ENCODE measurements around the gene FSTL5.

Gene FSTL5

GRCh38 chr4:161581262-161582230, 582.3 kb downstream of the FSTL5 start:
- no peak for DNase-seq (ENCODE audit: low spot score)

GRCh38 chr4:161577579-161578301, 586.1 kb downstream of the FSTL5 start:
- DNase-seq (ENCODE audit: low spot score), result no peak

GRCh38 chr4:161573836-161574235, 590.0 kb downstream of the FSTL5 start:
- DNase-seq (ENCODE audit: low spot score), result no peak

- DNase-seq (ENCODE audit: low spot score), result no peak
Measured at GRCh38 chr4:161564230-161564834, 599.5 kb downstream of the FSTL5 start.

- no peak for DNase-seq (ENCODE audit: low spot score)
Measured at GRCh38 chr4:161555689-161556660, 607.8 kb downstream of the FSTL5 start.

- no peak for DNase-seq (ENCODE audit: low spot score)
Measured at GRCh38 chr4:161554372-161554990, 609.3 kb downstream of the FSTL5 start.

GRCh38 chr4:161546902-161547301, 616.9 kb downstream of the FSTL5 start:
- no peak for DNase-seq (ENCODE audit: low spot score)

- no peak for DNase-seq (ENCODE audit: low spot score)
Measured at GRCh38 chr4:161540265-161540664, 623.5 kb downstream of the FSTL5 start.

GRCh38 chr4:161538941-161539340, 624.9 kb downstream of the FSTL5 start:
- DNase-seq (ENCODE audit: low spot score), result no peak

- DNase-seq (ENCODE audit: low spot score), result no peak
Measured at GRCh38 chr4:161530710-161531109, 633.1 kb downstream of the FSTL5 start.

- DNase-seq (ENCODE audit: low spot score), result no peak
Measured at GRCh38 chr4:161525121-161525520, 638.7 kb downstream of the FSTL5 start.

- DNase-seq (ENCODE audit: low spot score), result no peak
Measured at GRCh38 chr4:161522031-161522430, 641.8 kb downstream of the FSTL5 start.

- no peak for DNase-seq (ENCODE audit: low spot score)
Measured at GRCh38 chr4:161519611-161520010, 644.2 kb downstream of the FSTL5 start.

GRCh38 chr4:161517941-161518340, 645.9 kb downstream of the FSTL5 start:
- no peak for DNase-seq (ENCODE audit: low spot score)

- no peak for DNase-seq (ENCODE audit: low spot score)
Measured at GRCh38 chr4:161505141-161505540, 658.7 kb downstream of the FSTL5 start.

GRCh38 chr4:161498155-161498554, 665.6 kb downstream of the FSTL5 start:
- no peak for DNase-seq (ENCODE audit: low spot score)

- DNase-seq (ENCODE audit: low spot score), result no peak
Measured at GRCh38 chr4:161486461-161486860, 677.3 kb downstream of the FSTL5 start.

GRCh38 chr4:161466316-161466715, 697.5 kb downstream of the FSTL5 start:
- DNase-seq (ENCODE audit: low spot score), result no peak

GRCh38 chr4:161463436-161463835, 700.4 kb downstream of the FSTL5 start:
- no peak for DNase-seq (ENCODE audit: low spot score)

- DNase-seq (ENCODE audit: low spot score), result no peak
Measured at GRCh38 chr4:161457906-161458305, 705.9 kb downstream of the FSTL5 start.

- DNase-seq (ENCODE audit: low spot score), result no peak
Measured at GRCh38 chr4:161457311-161457710, 706.5 kb downstream of the FSTL5 start.

All from activated CD4-positive, alpha-beta T cell treated with anti-CD3 and anti-CD28 coated beads, Interleukin-2, Interleukin-4, amounts not matched to agents 100 ng/mL and 50 ng/mL, durations not matched to agents 16 hours and 8 hours (primary cell).